ENCODE data around the gene FLNB.

The FLNB gene

GRCh38 chr3:58009026-58009748 is 965 bp downstream of the FLNB start:
- no peak for DNase-seq (ENCODE audit: low spot score)

- no peak for DNase-seq (ENCODE audit: low spot score)
These were observed 1.7 kb downstream of the FLNB start for GRCh38 chr3:58009749-58010535.

- DNase-seq (ENCODE audit: low spot score), result no peak
These were observed 2.3 kb downstream of the FLNB start for GRCh38 chr3:58010562-58010961.

- DNase-seq (ENCODE audit: low spot score), result no peak
These were observed 3.4 kb downstream of the FLNB start for GRCh38 chr3:58011580-58011979.

GRCh38 chr3:58012302-58012701 is 4.1 kb downstream of the FLNB start:
- no peak for DNase-seq (ENCODE audit: low spot score)

GRCh38 chr3:58013099-58013498 is 4.9 kb downstream of the FLNB start:
- no peak for DNase-seq (ENCODE audit: low spot score)

- DNase-seq (ENCODE audit: low spot score), result no peak
These were observed 5.9 kb downstream of the FLNB start for GRCh38 chr3:58013973-58014649.

GRCh38 chr3:58015520-58015915 is 7.3 kb downstream of the FLNB start:
- DNase-seq (ENCODE audit: low spot score), result no peak

GRCh38 chr3:58016710-58017109 is 8.5 kb downstream of the FLNB start:
- no peak for DNase-seq (ENCODE audit: low spot score)

- no peak for DNase-seq (ENCODE audit: low spot score)
These were observed 10.9 kb downstream of the FLNB start for GRCh38 chr3:58018892-58019742.

GRCh38 chr3:58020783-58021071 is 12.5 kb downstream of the FLNB start:
- DNase-seq (ENCODE audit: low spot score), result no peak

GRCh38 chr3:58021072-58021959 is 13.1 kb downstream of the FLNB start:
- no peak for DNase-seq (ENCODE audit: low spot score)

- DNase-seq (ENCODE audit: low spot score), result no peak
These were observed 13.7 kb downstream of the FLNB start for GRCh38 chr3:58021962-58022361.

- no peak for DNase-seq (ENCODE audit: low spot score)
These were observed 14.3 kb downstream of the FLNB start for GRCh38 chr3:58022490-58022889.

- DNase-seq (ENCODE audit: low spot score), result no peak
These were observed 15.3 kb downstream of the FLNB start for GRCh38 chr3:58023531-58023930.

- DNase-seq (ENCODE audit: low spot score), result no peak
These were observed 17.2 kb downstream of the FLNB start for GRCh38 chr3:58025406-58025805.

GRCh38 chr3:58025837-58026569 is 17.8 kb downstream of the FLNB start:
- DNase-seq (ENCODE audit: low spot score), result no peak

GRCh38 chr3:58026598-58026997 is 18.4 kb downstream of the FLNB start:
- DNase-seq (ENCODE audit: low spot score), result no peak

GRCh38 chr3:58027704-58028317 is 19.6 kb downstream of the FLNB start:
- DNase-seq (ENCODE audit: low spot score), result no peak

GRCh38 chr3:58028902-58029301 is 20.7 kb downstream of the FLNB start:
- DNase-seq (ENCODE audit: low spot score), result no peak

All from hematopoietic multipotent progenitor cell treated with erythropoietin and hydrocortisone succinate and interleukin-3 and kit ligand, for 17 days (in vitro differentiated cells).